Smooth muscle cell of trachea (primary cell): Measurements from ENCODE around the gene SPINK13. TPM values are rescaled to one million over a fixed set of nuclear protein-coding genes. Genes with fewer than 3 reads are reported as not detected.

Source experiments
- total RNA-seq: library from RNA; depleted of rRNA; stranded (reverse); fragments of >200 nt; gene quantifications from 2 replicates; pipeline ENCODE4 v1.2.1, GENCODE V29; 2014

The SPINK13 gene, protein sequence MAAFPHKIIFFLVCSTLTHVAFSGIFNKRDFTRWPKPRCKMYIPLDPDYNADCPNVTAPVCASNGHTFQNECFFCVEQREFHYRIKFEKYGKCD
- total RNA-seq = not detected in 2 replicates

GRCh38 chr5:148268566-148268965 lies at the start of gene SPINK13:
TSS of gene SPINK13 (plus strand) at chr5:148268794. CDS start at chr5:148270073, 1,279 bp downstream.

GRCh38 chr5:148238418-148238794 lies 30.2 kb upstream of the SPINK13 start, which contains the start of gene MARCOL:
TSS of gene MARCOL (plus strand) at chr5:148238525. CDS start at chr5:148238598, 73 bp downstream.

DNA sequence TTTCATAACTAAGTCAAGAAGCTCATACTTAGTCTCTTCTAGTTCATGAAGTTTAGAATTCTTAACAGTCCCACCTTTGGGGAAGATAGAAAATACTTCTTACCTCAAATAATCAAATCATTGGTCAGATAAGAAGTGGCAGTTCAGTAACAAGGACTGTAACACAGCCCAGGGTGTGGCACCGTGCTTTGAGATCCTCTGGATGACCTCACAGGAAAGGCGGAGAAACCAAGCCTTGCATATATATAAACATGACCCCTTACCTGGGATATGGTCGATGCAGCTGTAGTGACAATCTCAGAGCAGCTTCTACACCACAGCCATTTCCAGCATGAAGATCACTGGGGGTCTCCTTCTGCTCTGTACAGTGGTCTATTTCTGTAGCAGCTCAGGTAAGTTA lies 43.6 kb downstream of the SPINK13 start, which contains the start of gene SPINK7:
SPINK7 (plus strand) TSS at position 271 of the 400 bp plus-strand sequence; CDS start at position 332, 61 bp downstream.

GRCh38 chr5:148335259-148335658 lies 66.7 kb downstream of the SPINK13 start, which contains the start of gene SPINK9:
TSS of gene SPINK9 (plus strand) at chr5:148335559. CDS start at chr5:148335614, 55 bp downstream.

Other genes with a start within 250 kb of the SPINK13 start
- not detected in 2 replicates for gene SPINK5, start 204.8 kb upstream of the SPINK13 start, total RNA-seq
- not detected in 2 replicates for gene SPINK14, start 100.2 kb upstream of the SPINK13 start, total RNA-seq
- not detected in 2 replicates for gene SPINK6, start 65.8 kb upstream of the SPINK13 start, total RNA-seq
- not detected in 2 replicates for gene MARCOL, start 30.3 kb upstream of the SPINK13 start, total RNA-seq
- not detected in 2 replicates for gene SPINK7, start 43.6 kb downstream of the SPINK13 start, total RNA-seq
- gene SPINK9, start 66.8 kb downstream of the SPINK13 start, total RNA-seq = not detected in 2 replicates
- 61.7 and 72.3 TPM in 2 replicates for gene FBXO38, start 115.2 kb downstream of the SPINK13 start, total RNA-seq